Panc1 (cell line): ENCODE data around the gene NHS. TPM values are rescaled to one million over a fixed set of nuclear protein-coding genes. Genes with fewer than 3 reads are reported as not detected.

ENCODE experiments used
- ATAC-seq: fragments of 200-7000 bp; cut with Tn5 transposase; 2 replicates; pipeline ENCODE4 v1.9.1; 2020; ENCODE audit warnings: mild to moderate bottlenecking, moderate library complexity
- BruUV-seq: library from RNA; stranded (reverse); fragments of 400-500 nt; replicated peaks from 2 replicates; lab custom pipeline; 2021; lab: Mats Ljungman, UMichigan
- CTCF ChIA-PET: fragments of 300-600 bp; sonication (Branson Sonifier 250); formaldehyde crosslinking; loops from one replicate; lab custom pipeline; 2022; ENCODE audit warnings: antibody characterized with exemption; lab: Charles Lee
- POLR2A ChIA-PET: fragments of 300-600 bp; sonication (Branson Sonifier 250); formaldehyde crosslinking; loops from one replicate; lab custom pipeline; 2022; ENCODE audit warnings: antibody characterized with exemption; lab: Charles Lee
- DNase-seq: peaks from one replicate; pipeline ENCODE4 v3.0.0-alpha.2; 2010; ENCODE audit warnings: low read depth, low spot score
- H3K27ac ChIP-seq: 2 replicates; pipeline ENCODE4 v1.5.1; 2011; ENCODE audit warnings: mild to moderate bottlenecking, low read length, inconsistent platforms
- H3K27me3 ChIP-seq: fragments of 200-500 bp; sonication (Bioruptor generic); 2 replicates; pipeline ENCODE4 v1.6.0; 2014; ENCODE audit warnings: low read length, inconsistent platforms; ENCODE audit not compliant: control insufficient read depth, insufficient read depth
- H3K36me3 ChIP-seq: fragments of 200-500 bp; sonication (Bioruptor generic); 2 replicates; pipeline ENCODE4 v1.5.1; 2014; ENCODE audit warnings: inconsistent platforms, mild to moderate bottlenecking, low read length, moderate library complexity; ENCODE audit not compliant: control insufficient read depth, insufficient read depth
- H3K4me1 ChIP-seq: 2 replicates; pipeline ENCODE4 v1.5.1; 2011; ENCODE audit warnings: inconsistent platforms, mild to moderate bottlenecking, low read length, moderate library complexity; ENCODE audit not compliant: control insufficient read depth, insufficient read depth
- H3K4me3 ChIP-seq, 2 experiments: 2 replicates each; pipeline ENCODE4 v1.5.1; 2011 to 2012; ENCODE audit warnings: low read depth in 2 of 2, low read length in 2 of 2, mild to moderate bottlenecking in 2 of 2, inconsistent platforms in 1 of 2, moderate library complexity in 1 of 2
- H3K9me3 ChIP-seq: fragments of 200-500 bp; sonication (Bioruptor generic); 2 replicates; pipeline ENCODE4 v1.5.1; 2014; ENCODE audit warnings: low read depth, mild to moderate bottlenecking, inconsistent platforms, low read length, moderate library complexity; ENCODE audit not compliant: control insufficient read depth, insufficient read depth
- POLR2AphosphoS5 ChIP-seq: IDR thresholded peaks from 2 replicates; pipeline ENCODE4 v1.6.1; 2012; ENCODE audit warnings: mild to moderate bottlenecking, low read depth, low read length, moderate library complexity
- REST ChIP-seq, 2 experiments: IDR thresholded peaks; 2 replicates each; pipeline ENCODE4 v1.6.1; 2011 to 2012; ENCODE audit warnings: low read depth in 2 of 2, control low read depth in 1 of 2, low read length in 1 of 2, mild to moderate bottlenecking in 1 of 2, moderate library complexity in 1 of 2; ENCODE audit not compliant: insufficient read depth in 1 of 2
- SIN3A ChIP-seq: IDR thresholded peaks from 2 replicates; pipeline ENCODE4 v1.6.1; 2012; ENCODE audit warnings: low read depth, mild to moderate bottlenecking, low read length, moderate library complexity, borderline replicate concordance; ENCODE audit not compliant: insufficient read depth
- TCF7L2 ChIP-seq: IDR thresholded peaks from 2 replicates; pipeline ENCODE4 v1.6.1; 2011; ENCODE audit warnings: mild to moderate bottlenecking, low read depth, low read length, inconsistent platforms
- in situ Hi-C: cut with HindIII; loops from 2 replicates; pipeline ENCODE4 v1.10.0; 2016; ENCODE audit warnings: low sequenced_read_pairs, low pct_unique_long_range_greater_than_20kb
- intact Hi-C: fragments of 100-400 bp; cut with micrococcal nuclease; formaldehyde crosslinking; loops from one replicate; pipeline ENCODE4 v1.10.0; 2022; ENCODE audit not compliant: unreplicated experiment
- total RNA-seq: library from RNA; stranded (reverse); gene quantifications from one replicate; pipeline ENCODE4 v1.2.1, GENCODE V29; 2021; ENCODE audit not compliant: unreplicated experiment
- TF ChIP-seq, protein P1 (sequence below): fragments of 450-650 bp; IDR thresholded peaks from 2 replicates; pipeline ENCODE4 v1.5.1; 2017; ENCODE audit warnings: mild to moderate bottlenecking

The NHS gene
- total RNA-seq, 1 experiment from 2014 or later: 0.80 TPM

DNA sequence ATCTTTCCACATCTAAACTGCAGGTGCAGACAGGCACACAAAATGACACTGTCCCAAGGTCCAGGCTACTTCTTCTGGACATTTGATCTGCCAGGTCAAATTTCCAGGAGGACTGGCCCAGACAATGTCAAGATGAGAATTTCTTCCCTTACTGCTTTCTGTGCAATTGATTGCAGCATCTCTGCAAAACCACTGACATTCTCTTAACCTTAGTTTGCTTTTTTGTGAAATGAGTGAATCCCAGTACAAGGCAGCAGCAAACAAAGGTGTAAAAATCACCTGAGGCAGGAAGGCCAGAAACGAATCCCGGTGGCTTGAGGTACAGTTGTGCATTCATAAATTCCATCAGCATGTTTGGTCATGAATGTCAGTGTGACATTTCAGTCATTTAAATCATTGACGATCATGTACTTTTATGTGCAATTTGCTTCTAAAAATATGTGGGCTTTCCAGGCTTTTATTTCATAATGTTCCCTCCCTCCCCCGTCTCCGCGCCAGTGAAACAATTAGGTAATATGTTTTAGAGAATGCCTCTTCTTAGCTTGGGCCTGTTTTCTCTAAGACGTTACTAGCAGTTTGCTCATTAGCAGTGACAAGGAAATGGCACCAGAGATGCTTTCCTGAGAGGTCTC is 39.1 kb downstream of the NHS start:
- CTCF ChIA-PET: no interaction called here
- intact Hi-C loops (no loop called here), in situ Hi-C loops (no loop called here)
- ATAC-seq (no peak), DNase-seq (no peak)
- H3K27ac ChIP-seq: no peak overlapping the region
- POLR2A ChIA-PET: no interaction called here
- BruUV-seq: no TSS peak
- no peaks in the 10 kb centered on the region for H3K4me1 ChIP-seq
- no peaks in the 10 kb centered on the region for H3K27me3 ChIP-seq
- TF ChIP-seq, protein P1, sequence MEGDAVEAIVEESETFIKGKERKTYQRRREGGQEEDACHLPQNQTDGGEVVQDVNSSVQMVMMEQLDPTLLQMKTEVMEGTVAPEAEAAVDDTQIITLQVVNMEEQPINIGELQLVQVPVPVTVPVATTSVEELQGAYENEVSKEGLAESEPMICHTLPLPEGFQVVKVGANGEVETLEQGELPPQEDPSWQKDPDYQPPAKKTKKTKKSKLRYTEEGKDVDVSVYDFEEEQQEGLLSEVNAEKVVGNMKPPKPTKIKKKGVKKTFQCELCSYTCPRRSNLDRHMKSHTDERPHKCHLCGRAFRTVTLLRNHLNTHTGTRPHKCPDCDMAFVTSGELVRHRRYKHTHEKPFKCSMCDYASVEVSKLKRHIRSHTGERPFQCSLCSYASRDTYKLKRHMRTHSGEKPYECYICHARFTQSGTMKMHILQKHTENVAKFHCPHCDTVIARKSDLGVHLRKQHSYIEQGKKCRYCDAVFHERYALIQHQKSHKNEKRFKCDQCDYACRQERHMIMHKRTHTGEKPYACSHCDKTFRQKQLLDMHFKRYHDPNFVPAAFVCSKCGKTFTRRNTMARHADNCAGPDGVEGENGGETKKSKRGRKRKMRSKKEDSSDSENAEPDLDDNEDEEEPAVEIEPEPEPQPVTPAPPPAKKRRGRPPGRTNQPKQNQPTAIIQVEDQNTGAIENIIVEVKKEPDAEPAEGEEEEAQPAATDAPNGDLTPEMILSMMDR: no peak
- TF ChIP-seq TCF7L2 (no peak), REST (IDR thresholded peaks at IDR 0.05; ENCODE audit: insufficient read depth in 1 of 2, low read depth in 2 of 2, low read length in 1 of 2) (no peak), SIN3A (no peak), POLR2AphosphoS5 (no peak)
- H3K9me3 ChIP-seq: no peaks in the 10 kb centered on the region
- no peaks in the 10 kb centered on the region for H3K36me3 ChIP-seq
- H3K4me3 ChIP-seq: no peak overlapping the region

DNA sequence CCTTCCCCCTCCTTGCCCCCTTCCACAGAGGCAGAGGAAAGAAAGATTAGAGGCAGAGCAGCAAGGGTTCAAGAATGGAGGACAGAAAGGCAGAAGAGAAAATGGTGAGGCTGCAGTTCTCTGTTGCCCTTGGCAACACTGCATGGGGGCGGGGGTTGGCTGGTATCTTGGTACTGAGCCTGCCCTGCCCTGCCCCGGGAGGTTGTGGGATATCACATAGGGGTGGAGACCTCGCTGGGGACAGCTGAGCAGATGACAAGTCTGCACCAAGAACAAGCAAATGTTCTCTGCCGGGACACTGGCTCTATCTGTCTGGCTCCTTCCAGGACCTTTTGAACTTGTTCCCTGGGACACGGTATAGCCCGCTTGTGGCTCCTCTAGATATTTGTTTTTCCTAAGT is 39.8 kb downstream of the NHS start:
- CTCF ChIA-PET: no interaction called here
- Histone ChIP-seq H3K27ac (no peak overlapping the region), H3K9me3 (no peaks in the 10 kb centered on the region), H3K36me3 (no peaks in the 10 kb centered on the region), H3K4me1 (no peaks in the 10 kb centered on the region), H3K27me3 (no peaks in the 10 kb centered on the region), H3K4me3 (no peak overlapping the region)
- in situ Hi-C loops: no loop called here
- BruUV-seq: no TSS peak
- DNase-seq (no peak), ATAC-seq (no peak)
- intact Hi-C loops: no loop called here
- POLR2A ChIA-PET: no interaction called here
- TF ChIP-seq REST (IDR thresholded peaks at IDR 0.05; ENCODE audit: insufficient read depth in 1 of 2, low read depth in 2 of 2, low read length in 1 of 2) (no peak), POLR2AphosphoS5 (no peak)
- TF ChIP-seq, protein P1: no peak
